ENCODE results near the gene CRYAA.

The CRYAA gene

DNA sequence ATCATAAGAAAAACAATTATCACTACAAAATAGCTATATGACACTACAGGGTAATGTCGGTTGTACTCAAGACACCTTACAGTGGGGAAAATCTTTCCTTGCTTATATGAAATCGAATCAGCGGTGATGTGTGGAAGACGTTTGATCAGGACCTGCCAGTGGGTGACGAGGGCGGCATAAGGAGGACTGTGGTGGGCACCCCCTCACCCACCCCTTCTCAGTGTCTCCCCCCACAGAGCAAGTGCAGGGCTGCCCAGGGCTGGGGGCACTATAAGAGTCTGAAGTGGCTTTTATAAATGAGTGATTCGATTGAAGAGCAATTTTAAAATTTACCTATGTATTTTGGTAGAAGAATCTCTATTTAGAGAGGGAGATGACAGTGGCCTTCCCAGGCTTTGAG lies 35.8 kb downstream of the CRYAA start:
- DNase-seq: no peak

DNA sequence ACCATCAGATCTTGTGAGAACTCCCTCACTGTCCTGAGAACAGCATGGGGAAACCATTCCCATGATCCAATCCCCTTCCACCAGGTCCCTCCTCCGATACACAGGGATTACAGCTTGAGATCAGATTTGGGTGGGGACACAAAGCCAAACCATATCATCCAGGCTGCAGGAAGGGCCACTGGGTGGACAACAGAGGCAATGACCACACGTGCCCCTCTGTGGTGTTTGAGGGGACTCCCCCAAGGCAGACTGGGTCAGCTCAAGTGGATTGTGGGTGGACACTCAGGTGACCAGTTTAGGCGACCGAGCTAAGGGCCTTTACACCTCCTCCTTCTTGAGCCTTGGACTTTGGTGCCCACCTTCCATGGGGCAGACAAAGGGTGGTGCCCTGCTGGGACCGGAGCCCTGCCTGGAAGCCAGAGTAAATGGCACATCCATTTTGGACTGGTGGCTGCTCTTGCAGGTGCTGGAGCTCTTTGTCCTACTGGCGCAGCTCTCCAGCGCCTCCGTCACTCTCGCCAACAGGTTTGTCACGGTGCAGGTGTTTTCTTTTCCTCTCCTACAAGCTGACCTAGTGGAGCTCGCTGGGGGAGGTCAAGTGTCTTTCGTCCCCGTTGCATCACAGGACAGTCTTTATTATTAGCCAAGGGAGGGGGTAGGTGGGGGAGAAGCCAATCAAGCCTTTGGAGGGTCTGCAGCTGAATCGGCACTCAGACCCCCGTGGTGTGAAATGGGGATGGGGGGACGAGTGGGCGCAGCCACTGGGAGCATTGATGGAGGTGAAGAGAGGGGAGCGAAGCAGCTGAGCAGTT lies 37.6 kb downstream of the CRYAA start:
- DNase-seq: no peak

DNA sequence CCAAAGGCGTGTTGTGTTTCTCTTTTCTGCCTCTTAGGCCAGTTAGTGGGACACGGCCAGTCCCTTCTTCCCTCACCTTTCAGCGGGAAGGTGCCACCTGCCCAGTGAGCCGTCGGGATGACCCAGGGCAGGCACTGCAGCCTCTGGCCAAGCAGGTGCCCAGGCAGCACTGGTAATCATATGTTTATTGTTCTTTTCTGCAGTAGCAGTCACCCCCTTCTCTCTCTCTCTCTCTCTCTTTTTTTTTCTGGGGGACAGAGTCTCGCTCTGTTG lies 38.2 kb downstream of the CRYAA start:
- DNase-seq: no peak

DNA sequence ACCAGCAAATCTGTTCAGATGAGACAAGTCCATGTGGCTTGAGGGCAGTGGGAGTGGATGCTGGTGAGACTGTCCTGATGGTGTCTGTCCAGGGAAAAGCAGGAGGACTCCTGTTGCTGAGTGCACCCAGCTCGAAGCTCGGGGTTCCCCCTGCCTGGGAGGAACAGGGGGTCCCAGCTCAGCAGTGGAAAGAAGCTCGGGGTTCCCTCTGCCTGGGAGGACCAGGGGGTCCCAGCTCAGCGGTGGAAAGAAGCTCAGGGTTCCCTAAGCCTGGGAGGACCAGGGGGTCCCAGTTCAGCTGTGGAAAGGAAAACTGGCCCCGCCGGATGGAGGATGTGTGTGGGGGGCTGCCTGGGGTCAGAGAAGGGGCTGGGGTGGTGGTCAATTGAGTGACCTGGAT lies 39.1 kb downstream of the CRYAA start:
- no peak for DNase-seq

DNA sequence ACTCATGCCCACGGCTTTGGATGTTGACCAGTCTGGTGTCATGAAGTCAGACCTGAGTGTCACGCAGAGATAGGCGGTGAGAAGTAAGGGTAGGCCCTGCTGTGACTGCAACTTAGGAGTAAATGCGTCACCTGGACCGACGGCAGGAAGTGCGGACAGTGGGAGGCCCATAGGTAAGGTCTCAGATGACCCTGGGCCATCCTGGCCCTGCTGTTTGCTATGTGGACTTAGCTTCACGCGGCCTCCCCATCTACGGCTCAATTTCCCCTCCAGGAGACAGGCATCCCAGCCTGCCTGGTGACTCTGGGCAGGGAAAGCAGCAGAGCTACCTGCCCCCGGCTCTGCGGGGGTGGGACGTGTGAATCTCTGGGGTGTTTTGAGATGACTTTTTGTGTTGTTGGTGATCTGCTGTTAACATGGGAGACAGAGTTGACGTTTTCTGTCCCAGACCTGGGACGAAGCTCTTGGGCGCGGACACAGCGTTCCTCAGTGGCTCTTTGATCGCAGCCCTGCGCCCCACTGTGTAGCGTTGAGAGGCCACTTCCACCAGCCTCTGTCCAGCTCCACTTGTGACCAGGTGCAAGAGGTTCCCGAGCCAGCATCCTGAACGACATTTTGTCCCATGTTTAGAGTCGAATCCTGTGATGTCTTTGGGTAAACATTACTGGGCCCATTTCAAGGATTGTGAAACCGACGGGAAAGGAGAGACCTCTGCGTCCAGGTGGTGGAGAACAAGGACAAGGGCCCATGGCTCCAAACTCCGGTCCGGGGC lies 39.9 kb downstream of the CRYAA start:
- no peak for DNase-seq

DNA sequence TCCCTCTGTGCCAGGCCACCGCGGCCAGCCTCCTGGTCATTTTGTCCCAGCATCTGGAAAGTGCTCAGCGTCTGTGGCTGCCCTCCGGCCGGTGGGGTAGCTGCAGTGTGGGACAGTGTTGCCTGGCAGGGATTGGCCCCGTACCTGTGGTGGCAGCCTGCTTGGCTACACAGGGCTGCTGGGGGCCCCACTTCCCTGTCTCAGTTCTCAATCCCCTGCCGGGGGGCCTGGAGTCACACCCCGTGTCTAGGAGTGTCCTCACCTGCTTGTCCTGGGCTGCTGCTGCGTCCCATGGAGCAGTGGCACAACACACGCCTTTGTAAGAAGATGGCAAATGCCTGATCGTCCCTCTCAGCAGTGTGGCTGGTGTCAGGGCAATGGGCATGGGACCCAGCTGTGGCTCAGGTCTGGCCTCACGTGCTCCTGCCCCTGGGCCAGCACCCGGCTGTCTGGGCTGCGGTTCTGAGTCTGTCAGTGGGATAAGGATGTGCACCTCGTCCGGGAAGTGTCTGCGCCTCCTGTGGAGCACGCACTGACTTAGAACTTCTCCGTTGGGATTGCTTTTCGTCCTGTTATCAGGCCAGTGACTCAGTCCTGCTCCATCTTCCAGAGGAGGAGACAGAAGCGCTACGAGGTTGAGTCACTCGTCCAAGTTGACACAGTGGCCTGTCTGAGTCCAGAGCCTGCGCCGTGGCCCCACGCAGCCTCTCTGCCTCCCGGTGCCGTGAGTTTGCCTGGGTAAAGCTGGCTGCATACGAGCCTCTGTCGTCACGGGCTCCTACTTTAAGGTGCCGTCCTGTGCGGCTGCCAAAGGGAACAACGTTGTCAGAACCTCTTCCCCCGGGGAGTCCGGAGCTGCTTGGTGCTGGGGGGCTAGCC lies 41.0 kb downstream of the CRYAA start:
- no peak for DNase-seq

DNA sequence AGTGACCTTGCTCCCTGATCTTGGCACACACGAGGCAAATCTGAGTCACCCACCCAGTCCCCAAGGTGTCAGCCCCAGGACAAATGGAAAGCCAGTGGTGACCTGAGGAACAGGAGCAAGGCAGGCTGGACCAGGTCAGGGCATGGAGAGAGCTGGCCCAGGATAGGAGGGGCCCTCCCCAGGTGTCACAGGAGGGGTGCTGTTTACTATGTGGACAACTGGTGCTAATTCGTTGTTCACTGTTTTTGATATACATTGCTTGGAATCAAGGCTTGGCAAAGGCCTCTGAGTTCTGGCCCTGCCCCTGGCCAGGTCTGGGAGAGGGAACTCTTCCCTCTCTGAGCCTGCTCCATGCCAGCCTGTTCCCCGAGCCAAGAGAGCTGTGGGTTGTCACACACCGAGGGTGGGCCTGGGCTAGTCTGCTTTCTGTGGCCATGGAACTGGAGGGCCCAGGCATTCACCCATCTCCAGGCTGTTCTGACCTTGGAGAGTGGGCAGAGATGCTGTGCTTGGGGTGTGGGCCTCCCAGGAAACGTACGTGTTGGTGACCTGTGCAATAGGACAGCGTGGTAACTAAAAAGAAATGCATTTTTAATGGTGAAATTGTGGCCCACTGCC lies 41.8 kb downstream of the CRYAA start:
- no peak for DNase-seq

DNA sequence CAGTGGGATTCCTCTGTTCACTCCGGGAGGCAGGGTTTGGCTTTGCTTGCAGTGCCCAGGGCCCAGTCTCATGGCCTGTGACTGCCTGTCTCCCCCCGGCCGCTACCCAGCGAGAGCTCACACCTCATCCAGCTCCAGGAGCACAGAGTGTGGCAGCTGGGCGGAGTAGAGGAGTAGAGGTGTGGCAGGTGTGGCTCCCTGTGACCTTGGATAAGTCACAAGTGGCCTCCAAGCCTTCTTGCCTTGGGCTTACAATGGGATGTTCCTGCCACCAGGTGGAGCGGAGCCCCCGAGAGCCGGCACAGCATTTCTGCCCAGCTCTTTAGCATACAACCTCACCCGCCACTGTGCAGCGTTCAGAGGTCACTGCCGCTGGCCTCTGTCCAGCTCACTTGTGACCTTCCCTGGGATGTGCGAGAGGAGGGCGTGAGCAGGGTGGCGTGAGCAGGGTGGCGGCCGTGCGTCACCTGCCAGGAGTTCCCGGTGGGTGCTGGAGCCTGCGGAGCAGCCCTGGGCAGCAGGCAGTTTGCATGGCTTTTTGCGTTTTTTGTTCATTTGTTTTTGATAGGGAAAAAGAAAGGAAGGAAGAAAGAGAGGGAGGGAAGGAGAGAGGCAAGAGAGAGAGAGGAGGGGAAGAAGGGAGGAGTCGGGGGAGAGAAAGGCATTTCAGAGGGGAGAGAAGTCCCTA lies 42.4 kb downstream of the CRYAA start:
- DNase-seq: no peak

DNA sequence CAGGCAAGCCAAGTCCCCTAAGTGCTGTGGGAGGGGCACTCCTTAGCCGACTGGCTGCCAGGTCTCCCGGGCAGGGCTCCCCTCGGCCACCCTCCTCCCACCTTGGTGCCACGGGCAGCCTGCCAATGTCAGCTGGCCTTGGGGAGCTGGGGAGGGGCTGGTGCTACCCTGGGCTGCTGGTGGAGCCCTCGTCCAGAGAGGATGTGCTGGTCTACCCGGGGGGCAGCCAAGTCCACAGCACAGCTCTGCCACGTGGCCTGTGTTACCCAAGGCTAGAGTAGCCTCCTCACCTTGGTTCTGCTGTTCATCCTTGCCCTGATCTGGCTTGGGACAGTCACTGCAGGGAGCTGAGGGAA lies 42.9 kb downstream of the CRYAA start:
- no peak for DNase-seq

All from inflammatory macrophage treated with lipopolysaccharide for 1 hour (primary cell).